GM13976 (cell line): ENCODE data around the gene IRF7.

Source experiments
- DNase-seq: peaks from one replicate; pipeline ENCODE4 v3.0.0; 2012; ENCODE audit warnings: low spot score
- CTCF ChIP-seq: IDR thresholded peaks from 2 replicates; pipeline ENCODE4 v1.5.1; 2012; ENCODE audit warnings: borderline replicate concordance, mild to moderate bottlenecking; ENCODE audit not compliant: insufficient read depth; ENCODE audit errors: extremely low read depth, missing control alignments, control extremely low read depth
- in situ Hi-C: fragments of 300-500 bp; cut with MboI; formaldehyde crosslinking; loops from one replicate; pipeline ENCODE4 v1.12.0; 2022; ENCODE audit warnings: low sequenced_read_pairs, mixed read lengths, inconsistent platforms; ENCODE audit not compliant: unreplicated experiment

Gene IRF7

GRCh38 chr11:635945-636510, 20.3 kb upstream of the IRF7 start:
- in situ Hi-C loops: no loop called here
- no peak for DNase-seq
- TF ChIP-seq CTCF: no peak

- DNase-seq: no peak
- in situ Hi-C loops: no loop called here
- no peak for TF ChIP-seq CTCF
Measured at GRCh38 chr11:630871-631270, 15.1 kb upstream of the IRF7 start.

- no peak for DNase-seq
- in situ Hi-C loops: no loop called here
- peak; percentile 19 for TF ChIP-seq CTCF
Measured at GRCh38 chr11:629237-629583, 13.5 kb upstream of the IRF7 start.

- DNase-seq: no peak
- in situ Hi-C loops: no loop called here
- TF ChIP-seq CTCF: no peak
Measured at GRCh38 chr11:628056-628455, 12.3 kb upstream of the IRF7 start.

GRCh38 chr11:627308-627576, 11.5 kb upstream of the IRF7 start:
- in situ Hi-C loops: no loop called here
- TF ChIP-seq CTCF: no peak
- DNase-seq: no peak

- TF ChIP-seq CTCF: no peak
- no peak for DNase-seq
- in situ Hi-C loops: no loop called here
Measured at GRCh38 chr11:626475-627307, 10.9 kb upstream of the IRF7 start, which contains the start of gene SCT. SCT (minus strand) TSS chr11:627181; CDS start chr11:627143, 38 bp downstream.
